Suppressor macrophage (primary cell): Measurements from ENCODE around the gene WDR82.

Experiments
- DNase-seq, 4 experiments: peaks; one replicate each; pipeline ENCODE4 v3.0.0-alpha.2; 2020 to 2022
- total RNA-seq, 17 experiments: gene quantifications; one replicate each; lab custom pipeline; 2026; ENCODE audit warnings: mixed read lengths in 6 of 17, inconsistent platforms in 3 of 17; lab: John Stamatoyannopoulos, UW

The WDR82 gene
- 43.3 to 153 (median 124) reads per million in 17 experiments for total RNA-seq

DNA sequence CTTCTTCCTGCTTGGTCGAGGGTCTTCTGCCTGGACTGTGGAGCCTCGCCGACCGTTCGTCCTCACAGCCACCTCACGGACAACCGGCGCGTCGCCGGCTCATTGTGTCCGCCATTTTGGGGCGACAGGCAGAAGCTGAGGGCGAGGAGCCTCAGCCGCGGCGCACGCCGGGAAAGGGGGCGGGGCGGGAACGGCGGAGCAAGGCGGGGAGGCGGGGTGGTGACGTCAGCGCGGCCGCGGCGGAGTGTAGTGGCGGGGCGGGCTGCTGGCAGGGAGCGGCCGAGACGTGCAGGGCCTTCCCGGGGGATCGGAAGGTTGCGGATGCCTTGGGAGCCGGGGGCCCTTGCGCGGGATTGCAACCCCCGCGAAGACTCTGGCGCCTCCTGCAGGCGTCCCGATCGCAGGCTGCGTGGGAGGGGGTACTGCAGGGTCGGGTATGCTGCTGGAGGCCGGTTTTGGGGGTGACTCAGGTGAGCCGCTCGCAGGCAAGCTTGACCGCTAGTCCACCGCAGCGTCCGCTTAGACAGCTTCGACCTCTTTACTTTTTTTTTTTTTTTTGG is at the start of gene WDR82:
WDR82 (minus strand) TSS at position 140 of the 560 bp plus-strand sequence. CDS start 288 bp downstream, outside the sequence.
- DNase-seq: peak; percentile 96 to 99 (median 98)

DNA sequence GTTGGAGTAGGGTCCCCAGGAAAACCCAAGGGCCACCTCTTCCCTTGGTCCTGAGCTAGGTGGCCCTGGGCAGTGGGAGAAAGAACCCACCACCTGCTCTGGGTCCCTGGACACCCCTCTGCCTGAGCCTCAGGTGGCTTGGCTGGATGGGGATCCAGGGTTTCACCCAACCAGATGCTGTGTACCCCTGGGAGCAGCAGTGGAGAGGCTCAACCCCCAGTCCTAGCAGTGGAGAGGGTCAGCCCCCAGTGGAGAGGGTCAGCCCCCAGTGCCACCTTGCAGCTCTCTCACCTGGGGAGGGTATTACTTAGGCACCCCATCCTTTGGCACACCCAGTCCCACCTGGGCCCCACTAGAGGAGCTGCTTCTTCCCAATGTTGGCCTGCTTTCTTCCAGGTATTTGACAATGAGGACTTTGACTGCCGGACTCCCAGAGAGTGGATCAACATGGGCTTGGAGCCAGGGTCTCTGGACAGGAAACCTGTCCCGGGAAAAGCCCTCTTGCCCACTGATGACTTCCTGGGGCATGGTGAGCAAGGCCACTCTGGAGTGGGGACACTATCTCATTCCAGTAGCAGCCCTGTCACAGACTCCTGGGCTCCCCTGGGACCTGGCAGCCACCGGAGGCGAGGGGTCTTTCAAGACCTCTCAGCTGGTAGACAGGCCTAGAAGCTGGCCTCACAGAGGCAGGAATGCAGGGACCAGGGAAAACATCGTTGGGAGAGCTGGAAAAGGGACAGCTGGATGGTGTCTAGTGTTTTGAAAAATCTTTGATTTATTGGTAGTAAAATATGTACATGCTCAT is 49.2 kb upstream of the WDR82 start:
- DNase-seq: no peak

DNA sequence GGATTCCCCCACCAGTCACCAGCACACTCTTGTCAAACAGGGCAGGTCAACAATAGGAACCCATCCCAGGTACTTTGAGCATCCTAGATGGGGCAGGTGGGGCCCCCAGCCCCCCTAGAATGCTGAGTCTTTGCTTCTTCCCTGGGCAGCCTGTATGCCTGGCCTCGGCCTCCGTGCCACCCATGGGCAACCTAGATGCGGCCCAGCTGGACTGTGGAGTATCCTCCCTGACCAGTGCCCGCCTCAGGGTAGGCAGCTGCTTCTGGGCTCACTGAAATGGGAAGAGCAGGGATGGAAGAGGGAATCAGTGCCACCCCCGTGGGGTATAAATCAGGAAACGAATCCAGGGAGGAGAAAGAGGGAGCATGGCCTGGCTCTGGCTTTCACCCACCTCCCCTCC is 48.5 kb upstream of the WDR82 start:
- DNase-seq: no peak

- DNase-seq: no peak
Measured at GRCh38 chr3:52325686-52326085, 47.2 kb upstream of the WDR82 start.

GRCh38 chr3:52324676-52325075 is 46.2 kb upstream of the WDR82 start:
- DNase-seq: no peak

DNA sequence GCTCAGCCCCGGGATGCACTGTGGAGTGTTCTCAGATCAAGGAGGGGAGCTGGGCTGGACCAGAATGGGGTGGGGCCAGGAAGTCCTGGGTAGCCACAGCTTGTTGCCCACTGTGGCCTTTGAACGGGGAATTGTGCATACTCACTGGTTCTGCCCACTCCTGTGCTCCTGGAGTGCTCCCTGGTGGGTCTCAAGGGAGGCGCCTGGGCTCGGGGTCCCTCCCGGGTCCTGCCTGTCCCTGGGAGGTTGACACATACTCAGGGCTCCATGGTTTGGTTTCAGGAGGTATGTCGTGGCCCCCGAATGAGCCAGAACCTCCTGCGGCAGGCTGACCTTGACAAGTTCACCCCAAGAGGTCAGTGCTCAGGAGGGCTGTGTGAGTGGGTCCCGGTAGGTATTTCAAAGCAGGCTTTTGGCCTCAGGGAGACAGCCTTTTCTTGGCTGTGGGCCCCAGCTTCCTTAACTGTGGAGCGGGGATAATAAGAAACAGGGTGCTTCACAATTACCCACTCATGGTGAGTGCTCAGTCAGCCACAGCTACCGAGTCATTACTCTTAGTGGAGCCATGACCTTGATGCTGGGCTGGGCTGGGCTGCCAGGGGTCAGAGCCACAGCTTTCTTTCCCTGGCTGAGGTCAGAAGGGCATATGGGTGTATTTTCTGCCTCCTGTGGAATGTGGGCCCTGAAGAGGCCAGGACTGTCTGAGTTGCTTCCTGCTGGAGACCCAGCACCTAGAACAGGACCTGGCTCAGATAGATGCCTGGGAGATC is 45.3 kb upstream of the WDR82 start:
- DNase-seq: no peak

DNA sequence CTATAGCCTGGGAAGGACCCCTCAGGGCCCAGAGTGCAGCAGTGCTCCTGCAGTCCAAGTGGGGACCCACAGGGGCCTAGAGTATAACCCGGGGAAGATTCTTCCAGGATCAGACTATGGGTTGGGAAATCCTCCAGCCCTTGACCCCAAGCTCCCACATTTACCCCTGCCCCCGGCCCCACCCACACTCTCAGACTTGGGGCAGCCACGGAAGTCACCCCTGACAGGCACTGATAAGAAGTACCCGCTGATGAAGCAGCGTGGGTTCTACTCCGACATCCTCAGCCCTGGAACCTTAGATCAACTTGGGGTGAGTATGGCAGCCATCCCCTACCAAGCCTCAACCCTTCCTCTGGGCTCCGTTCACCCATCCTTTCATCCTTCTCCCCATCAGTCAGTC is 44.0 kb upstream of the WDR82 start:
- DNase-seq: no peak

GRCh38 chr3:52321481-52321880 is 43.0 kb upstream of the WDR82 start:
- DNase-seq: no peak

DNA sequence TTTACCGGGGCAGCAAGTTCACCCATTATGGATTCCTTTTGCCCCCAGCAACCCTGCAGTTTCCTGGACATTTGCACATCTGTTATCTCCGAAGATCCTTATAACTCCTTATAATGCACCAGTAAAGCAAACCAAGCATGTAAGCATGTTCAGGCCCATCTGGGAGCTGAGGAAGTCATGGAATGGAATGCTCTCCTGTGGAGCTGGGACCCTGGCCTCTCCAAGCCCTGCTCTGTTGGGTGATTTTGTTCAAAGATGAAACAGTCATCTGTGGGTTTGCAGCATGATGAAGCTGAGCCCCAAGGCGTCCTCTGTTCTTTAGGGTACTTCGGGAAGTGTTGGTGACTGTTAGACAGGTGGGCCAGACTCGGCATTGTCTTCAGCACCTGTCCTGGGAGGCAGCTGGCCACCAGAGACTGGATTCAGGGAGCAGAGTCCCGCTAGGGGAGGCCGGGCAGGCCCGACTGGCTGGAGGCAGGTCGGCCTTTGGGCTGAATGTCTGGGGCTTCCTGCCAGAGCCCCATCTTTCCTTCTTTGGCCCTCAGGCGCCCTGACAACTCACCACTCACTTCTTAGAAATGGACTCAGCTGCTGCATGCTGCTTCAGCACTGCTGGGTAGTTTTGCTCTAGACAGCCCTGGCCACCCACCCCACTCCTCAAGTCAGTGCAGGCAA is 41.6 kb upstream of the WDR82 start:
- DNase-seq: no peak

GRCh38 chr3:52318186-52318816 is 39.9 kb upstream of the WDR82 start:
- no peak for DNase-seq

GRCh38 chr3:52317208-52318000 is 39.0 kb upstream of the WDR82 start:
- DNase-seq: peak in 3 of 4 experiments; percentile 23 to 50 (median 30)

DNA sequence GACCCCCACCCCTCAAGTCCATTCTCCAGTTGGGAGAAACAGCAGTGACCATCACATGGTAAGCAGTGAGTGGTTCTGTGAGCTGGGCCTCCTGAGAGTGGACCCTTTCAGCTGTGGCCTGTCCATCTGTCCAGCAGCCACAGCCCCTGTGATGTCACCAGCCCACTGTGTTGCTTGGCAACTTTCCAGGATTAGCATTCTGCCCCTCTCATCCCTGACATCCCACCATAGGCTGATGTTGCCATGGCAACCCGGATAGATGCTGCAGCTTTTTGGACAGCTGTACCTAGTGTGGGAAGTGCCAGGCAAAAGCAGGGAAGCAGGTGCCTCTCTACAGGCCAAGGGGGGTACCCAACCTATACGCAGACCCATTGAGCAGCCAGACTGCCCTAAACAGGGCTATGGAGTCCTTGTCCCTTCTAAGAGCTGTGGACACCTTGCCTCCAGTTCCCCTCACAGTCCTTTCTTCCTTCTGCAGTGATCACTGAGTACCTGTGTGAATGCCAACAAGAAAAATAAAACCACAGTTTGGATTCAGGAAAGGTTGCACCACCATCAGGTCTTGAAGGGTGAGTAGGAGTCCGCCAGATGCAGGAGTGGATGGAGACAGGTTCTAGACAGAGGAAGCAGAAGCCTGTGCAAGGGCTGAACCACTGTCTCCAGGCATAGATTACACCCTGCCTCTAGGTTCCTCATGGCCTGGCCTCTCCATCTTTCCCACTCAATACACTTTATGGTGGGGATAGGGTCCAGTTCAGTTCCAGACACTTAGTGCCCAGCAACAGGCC is 37.7 kb upstream of the WDR82 start, which contains the start of gene DNAH1:
DNAH1 (plus strand) TSS at position 343 of the 788 bp plus-strand sequence. CDS start 6,124 bp downstream, outside the sequence.
- DNase-seq: no peak

GRCh38 chr3:52315006-52315405 is 36.6 kb upstream of the WDR82 start:
- no peak for DNase-seq

DNA sequence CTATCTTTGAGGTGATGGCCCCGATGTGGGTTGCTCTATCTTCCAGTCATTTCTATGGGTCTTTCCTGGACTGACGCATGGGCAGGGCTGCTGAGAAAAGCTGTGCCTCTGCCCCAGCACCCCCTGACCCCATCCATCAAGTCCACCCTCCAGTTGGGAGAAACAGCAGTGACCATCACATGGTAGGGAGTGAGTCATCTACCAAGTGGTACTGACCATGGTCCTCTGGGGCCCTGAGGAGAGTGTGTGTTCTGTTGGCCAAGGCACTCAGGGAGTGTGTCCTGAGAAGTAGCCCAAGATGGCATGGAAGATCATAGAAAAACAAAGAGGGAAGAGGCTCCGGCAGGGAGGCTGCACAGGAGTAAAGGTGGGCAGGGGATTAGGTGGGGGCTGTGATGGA is 36.0 kb upstream of the WDR82 start:
- peak; percentile 18 to 57 (median 46) for DNase-seq

GRCh38 chr3:52313774-52314188 is 35.3 kb upstream of the WDR82 start:
- peak; percentile 83 to 93 (median 88) for DNase-seq

GRCh38 chr3:52313188-52313773 is 34.8 kb upstream of the WDR82 start:
- peak in 1 of 4 experiments; percentile 20 for DNase-seq

GRCh38 chr3:52311576-52312119 is 33.2 kb upstream of the WDR82 start:
- no peak for DNase-seq

- no peak for DNase-seq
Measured at GRCh38 chr3:52310861-52311575, 32.6 kb upstream of the WDR82 start.

DNA sequence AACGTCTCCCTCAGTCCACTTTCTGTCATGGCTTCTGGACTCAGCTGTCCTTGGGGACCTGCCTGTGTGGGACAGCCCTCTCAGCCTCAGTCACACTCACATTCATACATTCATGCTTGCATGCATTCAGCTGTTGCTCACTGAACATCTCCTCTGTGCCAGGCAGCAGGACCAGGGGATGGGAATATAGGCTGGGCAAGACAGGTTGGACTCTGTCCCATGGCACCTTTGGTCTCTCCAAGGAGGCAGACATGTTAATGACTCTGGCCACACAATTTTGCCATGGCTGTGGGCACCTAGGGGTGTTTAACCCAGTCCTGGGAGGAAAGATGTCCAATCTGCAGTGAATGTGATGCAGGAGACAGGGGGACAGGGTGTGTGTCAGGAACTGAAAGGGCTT is 29.9 kb upstream of the WDR82 start:
- no peak for DNase-seq
